ENCODE data around the gene PMM1.
"Not testable (repeated sequence)": the region's sequence is repeated elsewhere in the genome, so short reads cannot be mapped to it uniquely, and the experiment has no call there.

Gene PMM1

DNA sequence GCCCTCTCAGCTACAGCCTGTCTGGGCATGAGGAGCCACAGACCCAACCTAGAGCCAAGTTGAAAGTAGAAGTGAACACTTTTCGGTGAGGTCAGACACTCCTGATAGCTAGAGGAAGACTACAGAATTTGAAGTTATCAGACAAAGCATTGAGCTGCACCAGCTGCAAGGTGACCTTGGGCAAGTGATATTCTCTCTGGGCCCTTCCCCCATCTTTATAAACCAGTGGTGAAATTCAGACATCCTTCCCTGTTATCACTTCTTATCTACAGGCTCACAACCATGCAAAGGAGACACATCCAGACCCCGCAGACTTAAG is 8.0 kb upstream of the PMM1 start:
- FAIRE-seq (no peak), DNase-seq (ENCODE audit: insufficient read length, low spot score) (no peak)

- DNase-seq (ENCODE audit: insufficient read length, low spot score): peak; percentile 66
- peak; percentile 93 for FAIRE-seq
Measured at GRCh38 chr22:41596776-41597634, 7.4 kb upstream of the PMM1 start.

DNA sequence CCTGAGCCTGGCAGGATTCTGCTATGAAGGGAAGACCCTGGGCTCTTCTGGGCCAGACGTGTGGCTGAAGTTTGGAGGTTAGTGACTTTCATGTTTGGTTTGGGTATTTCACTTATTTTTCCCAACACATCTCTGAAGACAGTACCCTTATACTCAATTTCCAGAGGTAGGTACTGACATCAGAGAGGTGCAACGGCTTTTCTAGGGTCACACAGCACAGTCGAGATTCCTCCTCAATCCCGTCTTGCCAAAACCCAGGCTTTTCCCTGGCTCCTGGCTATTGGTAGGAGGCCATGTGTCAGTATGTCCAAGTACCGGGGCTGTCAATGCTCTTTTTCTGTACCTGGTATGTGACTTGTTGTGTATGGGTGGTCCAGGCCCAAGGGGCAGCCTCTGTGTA is 6.1 kb upstream of the PMM1 start:
- FAIRE-seq: no peak

GRCh38 chr22:41593336-41593960 is 3.8 kb upstream of the PMM1 start:
- not testable (repeated sequence) for DNase-seq (ENCODE audit: insufficient read length, low spot score)

More for the DNA sequence above, 6.1 kb upstream of the PMM1 start:
- no peak for DNase-seq (ENCODE audit: insufficient read length, low spot score)

DNA sequence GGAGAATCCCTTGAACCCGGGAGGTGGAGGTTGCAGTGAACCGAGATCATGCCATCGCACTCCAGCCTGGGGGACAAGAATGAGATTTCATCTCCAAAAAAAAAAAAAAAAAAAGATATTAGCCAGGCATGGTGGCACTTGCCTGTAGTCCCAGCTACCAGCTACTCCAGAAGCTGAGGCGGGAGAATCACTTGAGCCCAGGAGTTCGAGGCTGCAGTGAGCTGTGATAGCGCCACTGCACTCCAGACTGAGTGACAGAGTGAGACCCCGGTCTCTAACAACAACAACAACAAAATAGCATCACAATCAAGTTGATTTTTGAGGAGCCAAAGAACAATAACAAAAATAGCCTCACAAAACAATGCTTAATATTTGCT is 2.3 kb downstream of the PMM1 start:
- DNase-seq (ENCODE audit: insufficient read length, low spot score): no peak
- FAIRE-seq: no peak

More at GRCh38 chr22:41593336-41593960, 3.8 kb upstream of the PMM1 start:
- not testable (repeated sequence) for FAIRE-seq

DNA sequence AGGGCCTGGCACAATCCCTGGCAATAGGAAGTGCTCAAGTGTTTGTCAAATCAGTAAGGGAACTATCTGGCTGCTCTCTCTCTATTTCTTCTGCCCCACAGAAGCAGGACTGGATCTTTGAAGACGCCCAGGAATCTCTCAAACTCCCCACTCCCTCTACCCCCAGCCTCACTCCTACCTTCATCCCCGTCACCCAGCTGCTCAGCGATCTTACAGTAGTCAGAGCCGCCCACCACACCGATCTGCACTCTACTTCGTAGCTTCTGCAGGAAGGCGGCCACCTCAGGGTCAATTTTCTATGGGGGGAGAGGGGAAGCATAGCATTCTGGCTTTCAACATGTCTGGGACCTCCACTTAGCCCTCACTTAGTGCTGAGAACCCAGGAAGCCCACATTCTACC is 3.7 kb downstream of the PMM1 start:
- FAIRE-seq: no peak

GRCh38 chr22:41584881-41585280 is 4.8 kb downstream of the PMM1 start:
- FAIRE-seq: no peak

More for the DNA sequence above, 3.7 kb downstream of the PMM1 start:
- DNase-seq (ENCODE audit: insufficient read length, low spot score): no peak

GRCh38 chr22:41582694-41583093 is 6.9 kb downstream of the PMM1 start:
- DNase-seq (ENCODE audit: insufficient read length, low spot score) (no peak), FAIRE-seq (no peak)

More at GRCh38 chr22:41584881-41585280, 4.8 kb downstream of the PMM1 start:
- no peak for DNase-seq (ENCODE audit: insufficient read length, low spot score)

DNA sequence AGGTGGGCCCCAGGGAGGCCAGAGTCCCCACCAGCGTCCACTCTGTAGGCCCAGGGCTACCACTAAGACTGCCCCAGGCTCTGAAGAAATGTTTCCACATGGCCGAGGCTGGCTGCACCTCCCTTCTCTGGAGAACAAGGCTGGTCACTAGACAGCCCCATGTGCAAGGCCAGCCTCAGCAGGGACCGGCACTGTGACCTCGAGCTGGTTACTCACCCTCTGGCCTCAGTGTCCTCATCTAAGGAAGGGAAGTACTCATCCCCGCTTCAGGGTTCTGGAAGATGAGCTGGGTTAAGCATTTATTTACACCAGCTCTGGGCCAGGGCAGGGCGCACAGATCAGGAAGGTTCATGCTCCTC is 9.7 kb downstream of the PMM1 start:
- FAIRE-seq: no peak
- DNase-seq (ENCODE audit: insufficient read length, low spot score): no peak

DNA sequence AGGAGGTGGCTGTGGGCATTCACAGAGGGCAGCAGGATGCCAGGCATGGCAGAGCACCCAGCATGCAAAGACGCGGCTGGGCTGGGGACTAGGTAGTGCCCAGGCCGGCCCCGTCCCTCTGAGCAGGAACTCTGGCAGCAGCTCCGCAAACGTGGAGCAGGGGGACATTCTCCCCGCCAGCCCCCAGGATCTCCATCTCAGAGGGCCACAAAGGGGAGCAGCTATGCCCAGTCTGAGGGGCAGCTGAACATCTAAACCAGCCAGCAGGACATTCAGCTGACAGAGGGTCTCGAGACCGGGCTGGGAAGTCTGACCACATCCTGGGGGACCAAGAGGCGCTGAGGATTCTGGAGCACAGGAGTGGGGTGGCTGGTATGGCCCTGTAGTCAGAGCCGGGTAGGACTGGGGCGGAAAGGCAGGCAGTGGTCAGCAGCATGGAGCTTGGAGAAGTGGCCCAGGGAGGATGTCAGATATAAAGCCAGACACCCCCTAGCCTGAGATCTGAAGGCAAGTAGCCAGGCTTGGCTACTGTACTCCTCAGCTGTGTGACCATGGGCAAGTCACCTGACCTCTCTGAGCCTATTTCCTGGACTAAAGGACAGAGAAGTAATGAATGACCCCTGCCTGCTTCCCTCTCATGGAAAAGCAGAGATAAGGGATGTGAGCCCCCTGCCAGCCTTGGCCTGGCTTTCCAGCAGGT is 10.2 kb downstream of the PMM1 start:
- no peak for DNase-seq (ENCODE audit: insufficient read length, low spot score)
- FAIRE-seq: no peak

DNA sequence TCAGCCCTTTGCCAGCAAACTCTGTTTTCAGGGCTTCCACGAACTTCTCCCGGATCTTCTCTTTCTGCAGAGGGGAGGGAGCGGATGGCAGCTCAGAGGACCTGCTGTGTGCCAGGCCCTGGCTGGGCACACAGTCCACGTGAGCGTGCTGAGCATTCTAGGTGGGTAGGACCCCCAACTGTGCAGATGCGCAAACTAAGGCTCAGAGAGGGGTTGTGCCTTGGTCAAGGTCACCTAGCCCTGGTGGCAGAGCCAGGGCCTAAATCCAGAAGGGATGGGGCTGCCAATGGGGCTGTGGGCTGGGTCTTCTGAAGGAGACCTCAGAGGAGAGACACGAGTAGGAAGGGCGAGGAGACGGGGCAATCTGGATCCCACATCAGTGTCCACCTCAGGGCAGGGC is 10.8 kb downstream of the PMM1 start:
- FAIRE-seq (no peak), DNase-seq (ENCODE audit: insufficient read length, low spot score) (no peak)

GRCh38 chr22:41578114-41578513 is 11.5 kb downstream of the PMM1 start:
- DNase-seq (ENCODE audit: insufficient read length, low spot score): no peak
- FAIRE-seq: no peak

- FAIRE-seq (no peak), DNase-seq (ENCODE audit: insufficient read length, low spot score) (peak; percentile 47)
Measured at GRCh38 chr22:41576877-41577276, 12.8 kb downstream of the PMM1 start.

- no peak for FAIRE-seq
- no peak for DNase-seq (ENCODE audit: insufficient read length, low spot score)
Measured at GRCh38 chr22:41575533-41575932, 14.1 kb downstream of the PMM1 start.

GRCh38 chr22:41574847-41575381 is 14.7 kb downstream of the PMM1 start:
- DNase-seq (ENCODE audit: insufficient read length, low spot score): no peak

DNA sequence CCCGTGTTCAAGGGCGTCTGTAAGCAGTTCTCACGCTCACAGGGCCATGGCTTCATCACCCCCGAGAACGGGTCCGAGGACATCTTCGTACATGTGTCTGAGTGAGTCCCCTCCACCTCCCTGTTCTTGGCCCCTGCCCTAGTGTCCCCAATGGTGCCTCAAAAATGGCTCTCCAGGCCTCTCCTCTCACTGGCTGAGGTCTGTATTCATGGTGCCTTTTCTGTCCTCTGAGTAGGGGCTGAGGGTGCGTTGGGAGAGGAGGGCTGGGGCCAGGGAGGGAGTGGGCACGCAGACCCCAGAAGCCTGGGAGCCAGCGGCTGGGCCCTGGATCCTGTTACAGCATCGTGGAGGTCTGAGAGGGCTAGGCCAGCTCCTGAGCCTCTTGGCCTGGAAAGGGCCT is 16.0 kb downstream of the PMM1 start:
- no peak for DNase-seq (ENCODE audit: insufficient read length, low spot score)
- FAIRE-seq: no peak

More at GRCh38 chr22:41574847-41575381, 14.7 kb downstream of the PMM1 start:
- no peak for FAIRE-seq

DNA sequence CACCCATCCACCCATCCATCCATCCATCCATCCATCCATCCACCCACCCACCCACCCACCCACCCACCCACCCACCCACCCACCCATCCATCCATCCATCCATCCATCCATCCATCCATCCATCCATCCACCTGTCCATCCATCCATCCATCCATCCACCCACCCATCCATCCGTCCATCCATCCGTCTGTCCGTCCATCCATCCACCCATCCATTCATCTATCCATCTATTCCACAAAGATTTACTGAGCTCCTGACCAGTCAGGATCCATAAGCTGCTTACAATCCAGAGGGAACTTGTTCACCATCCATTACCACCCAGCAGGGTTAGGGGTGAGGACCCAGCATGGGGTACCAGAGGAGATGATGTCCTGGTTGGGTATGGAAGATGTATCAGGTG is 17.3 kb downstream of the PMM1 start:
- not testable (repeated sequence) for DNase-seq (ENCODE audit: insufficient read length, low spot score); FAIRE-seq

DNA sequence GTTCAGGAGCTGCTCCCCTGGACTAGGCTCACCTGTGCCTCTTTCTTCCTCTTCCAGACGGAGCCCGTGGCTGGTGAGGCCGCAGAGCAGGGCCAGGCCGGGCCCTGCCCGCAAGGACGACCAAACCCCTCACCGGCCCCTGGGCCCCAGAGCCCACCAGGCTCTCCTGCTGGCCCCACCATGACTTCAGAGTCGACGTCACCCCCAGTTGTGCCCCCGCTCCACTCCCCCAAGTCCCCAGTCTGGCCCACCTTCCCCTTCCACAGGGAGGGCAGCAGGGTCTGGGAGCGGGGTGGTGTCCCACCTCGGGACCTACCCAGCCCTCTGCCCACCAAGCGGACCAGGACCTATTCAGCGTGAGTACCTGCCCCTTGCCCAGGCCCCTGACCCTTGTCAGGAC is 17.9 kb downstream of the PMM1 start:
- FAIRE-seq: no peak
- DNase-seq (ENCODE audit: insufficient read length, low spot score): no peak

- FAIRE-seq (no peak), DNase-seq (ENCODE audit: insufficient read length, low spot score) (no peak)
Measured at GRCh38 chr22:41570221-41570620, 19.4 kb downstream of the PMM1 start.

DNA sequence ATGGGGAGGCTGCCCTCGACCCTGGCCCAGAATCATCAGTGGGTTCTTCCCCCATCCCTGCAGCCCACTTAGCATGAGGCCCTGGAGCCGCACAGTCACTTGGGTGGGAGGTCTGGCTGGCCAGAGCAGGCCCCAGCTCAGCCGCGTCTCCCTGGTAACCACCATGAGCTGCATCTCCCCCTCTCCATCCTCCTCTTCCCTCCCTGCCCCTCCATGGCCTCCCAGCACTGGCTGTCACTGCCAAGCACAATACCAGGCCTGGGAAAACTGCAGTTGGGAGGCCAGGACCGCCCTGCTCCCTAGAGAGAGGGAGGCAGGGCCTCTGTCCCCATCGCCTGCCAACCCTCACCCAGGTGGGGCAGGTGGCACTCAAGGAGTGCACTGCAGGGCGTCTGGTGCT is 20.8 kb downstream of the PMM1 start:
- no peak for FAIRE-seq
- DNase-seq (ENCODE audit: insufficient read length, low spot score): no peak

GRCh38 chr22:41567512-41567768 is 22.2 kb downstream of the PMM1 start:
- FAIRE-seq (no peak), DNase-seq (ENCODE audit: insufficient read length, low spot score) (no peak)

Data from HTR-8/SVneo (cell line).